HepG2 (cell line): ENCODE measurements around the gene SYNDIG1. TPM values are rescaled to one million over a fixed set of nuclear protein-coding genes. Genes with fewer than 3 reads are reported as not detected.

Experiments used
- AGO2 ChIP-seq: fragments of 200-400 bp; formaldehyde crosslinking; optimal IDR thresholded peaks from 2 replicates; pipeline ENCODE3; 2017; ENCODE audit warnings: mild to moderate bottlenecking, low read depth, low read length, moderate library complexity
- BRCA1 ChIP-seq: sonication (generic); formaldehyde crosslinking; IDR thresholded peaks from 2 replicates; pipeline ENCODE4 v1.4.0; 2020; ENCODE audit warnings: missing genetic modification reagents
- FOXA3 ChIP-seq: IDR thresholded peaks from 2 replicates; pipeline ENCODE4 v1.6.1; 2016; ENCODE audit warnings: missing genetic modification reagents, missing compliant biosample characterization
- NFATC3 ChIP-seq: sonication (generic); formaldehyde crosslinking; IDR thresholded peaks from 2 replicates; pipeline ENCODE4 v1.5.1; 2020; ENCODE audit warnings: mild to moderate bottlenecking, missing genetic modification reagents
- PAWR ChIP-seq: sonication (generic); formaldehyde crosslinking; IDR thresholded peaks from 2 replicates; pipeline ENCODE4 v1.4.0; 2020; ENCODE audit warnings: missing genetic modification reagents, mild to moderate bottlenecking, borderline replicate concordance
- ZNF253 ChIP-seq: sonication (generic); formaldehyde crosslinking; IDR thresholded peaks from 2 replicates; pipeline ENCODE4 v1.8.0; 2022; ENCODE audit warnings: mild to moderate bottlenecking, missing genetic modification reagents, borderline replicate concordance
- ZNF841 ChIP-seq: sonication (generic); formaldehyde crosslinking; IDR thresholded peaks from 2 replicates; pipeline ENCODE4 v1.8.1; 2023; ENCODE audit warnings: missing genetic modification reagents, borderline replicate concordance
- polyA plus RNA-seq, 8 experiments: library from polyadenylated mRNA; depleted of rRNA in 3 of 8; stranded (reverse) in 7 of 8; unstranded in 1 of 8; fragments of >200 nt; fragmentation: Illumina TruSeq in 4 of 8; extraction: Trizol in 4 of 8; gene quantifications; 2 replicates each; pipeline versions ENCODE4 v1.2.1 to v1.2.3, GENCODE V29; 2011 to 2016; ENCODE audit warnings: low read depth in 4 of 8, missing spikeins in 1 of 8, mixed read lengths in 1 of 8; ENCODE audit not compliant: insufficient read depth in 1 of 8
- total RNA-seq, 5 experiments: library from RNA; depleted of rRNA; stranded (reverse); fragments of >200 nt; fragmentation: Illumina TruSeq; extraction: Trizol; gene quantifications; 2 replicates each; pipeline ENCODE4 v1.2.3, GENCODE V29; 2016; ENCODE audit warnings: low read depth in 1 of 5
- TF ChIP-seq, protein P1 (sequence below): sonication (generic); formaldehyde crosslinking; IDR thresholded peaks from 2 replicates; pipeline ENCODE4 v1.4.0; 2020; ENCODE audit warnings: missing genetic modification reagents
- TF ChIP-seq, protein P2 (sequence below): sonication (generic); formaldehyde crosslinking; IDR thresholded peaks from 2 replicates; pipeline ENCODE4 v1.8.0; 2022; ENCODE audit warnings: mild to moderate bottlenecking, missing genetic modification reagents, borderline replicate concordance
- TF ChIP-seq, protein P3 (sequence below): sonication (generic); formaldehyde crosslinking; IDR thresholded peaks from 2 replicates; pipeline ENCODE4 v1.5.1; 2020; ENCODE audit warnings: missing genetic modification reagents, mild to moderate bottlenecking, borderline replicate concordance
- TF ChIP-seq, protein P4 (sequence below): sonication (generic); formaldehyde crosslinking; IDR thresholded peaks from 2 replicates; pipeline ENCODE4 v1.8.1; 2022; ENCODE audit warnings: mild to moderate bottlenecking, missing genetic modification reagents
- TF ChIP-seq, protein P5 (sequence below): sonication (generic); formaldehyde crosslinking; conservative IDR thresholded peaks from 2 replicates; pipeline ENCODE4 v1.8.0; 2022; ENCODE audit warnings: mild to moderate bottlenecking, moderate library complexity, missing genetic modification reagents
- TF ChIP-seq, protein P6 (sequence below): sonication (generic); formaldehyde crosslinking; conservative IDR thresholded peaks from 2 replicates; pipeline ENCODE4 v1.5.0; 2020; ENCODE audit warnings: missing genetic modification reagents

The SYNDIG1 gene
- total and polyA plus RNA-seq, 2 of the 13 experiments (the other 11 are each of a cell fraction or from before 2014, with no cell fraction given) = not detected

DNA sequence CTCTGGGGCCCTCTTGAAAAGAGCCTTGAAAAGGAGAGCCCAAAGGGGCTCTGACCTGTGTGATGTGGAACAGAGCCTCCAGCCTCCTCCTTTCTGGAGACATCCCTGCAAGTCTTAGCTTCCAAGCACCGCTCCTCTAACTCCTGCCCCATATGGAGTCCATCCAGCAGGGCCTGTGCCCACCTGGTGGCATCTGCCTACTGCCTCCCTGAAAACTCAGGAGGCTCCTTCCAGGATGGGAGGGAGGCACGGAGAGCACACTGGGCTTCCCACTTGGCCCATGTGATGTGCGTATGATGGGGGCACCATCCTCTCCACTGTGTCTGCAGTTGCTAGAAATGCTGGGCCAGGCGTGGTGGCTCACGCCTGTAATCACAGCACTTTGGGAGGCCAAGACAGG, 98.1 kb downstream of the SYNDIG1 start (continued):
- TF ChIP-seq, protein P1, sequence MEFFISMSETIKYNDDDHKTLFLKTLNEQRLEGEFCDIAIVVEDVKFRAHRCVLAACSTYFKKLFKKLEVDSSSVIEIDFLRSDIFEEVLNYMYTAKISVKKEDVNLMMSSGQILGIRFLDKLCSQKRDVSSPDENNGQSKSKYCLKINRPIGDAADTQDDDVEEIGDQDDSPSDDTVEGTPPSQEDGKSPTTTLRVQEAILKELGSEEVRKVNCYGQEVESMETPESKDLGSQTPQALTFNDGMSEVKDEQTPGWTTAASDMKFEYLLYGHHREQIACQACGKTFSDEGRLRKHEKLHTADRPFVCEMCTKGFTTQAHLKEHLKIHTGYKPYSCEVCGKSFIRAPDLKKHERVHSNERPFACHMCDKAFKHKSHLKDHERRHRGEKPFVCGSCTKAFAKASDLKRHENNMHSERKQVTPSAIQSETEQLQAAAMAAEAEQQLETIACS = no peak
- no peak for TF ChIP-seq ZNF253 (CRISPR knock-in tag)
- no peak for TF ChIP-seq AGO2
- TF ChIP-seq BRCA1 (CRISPR knock-in tag) = no peak
- TF ChIP-seq, protein P2, sequence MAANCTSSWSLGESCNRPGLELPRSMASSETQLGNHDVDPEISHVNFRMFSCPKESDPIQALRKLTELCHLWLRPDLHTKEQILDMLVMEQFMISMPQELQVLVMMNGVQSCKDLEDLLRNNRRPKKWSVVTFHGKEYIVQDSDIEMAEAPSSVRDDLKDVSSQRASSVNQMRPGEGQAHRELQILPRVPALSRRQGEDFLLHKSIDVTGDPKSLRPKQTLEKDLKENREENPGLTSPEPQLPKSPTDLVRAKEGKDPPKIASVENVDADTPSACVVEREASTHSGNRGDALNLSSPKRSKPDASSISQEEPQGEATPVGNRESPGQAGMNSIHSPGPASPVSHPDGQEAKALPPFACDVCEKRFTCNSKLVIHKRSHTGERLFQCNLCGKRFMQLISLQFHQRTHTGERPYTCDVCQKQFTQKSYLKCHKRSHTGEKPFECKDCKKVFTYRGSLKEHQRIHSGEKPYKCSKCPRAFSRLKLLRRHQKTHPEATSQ (CRISPR knock-in tag) = no peak
- no peak for TF ChIP-seq FOXA3 (CRISPR knock-in tag)
- no peak for TF ChIP-seq ZNF841 (CRISPR knock-in tag)
- TF ChIP-seq PAWR (CRISPR knock-in tag) = no peak
- TF ChIP-seq, protein P3, sequence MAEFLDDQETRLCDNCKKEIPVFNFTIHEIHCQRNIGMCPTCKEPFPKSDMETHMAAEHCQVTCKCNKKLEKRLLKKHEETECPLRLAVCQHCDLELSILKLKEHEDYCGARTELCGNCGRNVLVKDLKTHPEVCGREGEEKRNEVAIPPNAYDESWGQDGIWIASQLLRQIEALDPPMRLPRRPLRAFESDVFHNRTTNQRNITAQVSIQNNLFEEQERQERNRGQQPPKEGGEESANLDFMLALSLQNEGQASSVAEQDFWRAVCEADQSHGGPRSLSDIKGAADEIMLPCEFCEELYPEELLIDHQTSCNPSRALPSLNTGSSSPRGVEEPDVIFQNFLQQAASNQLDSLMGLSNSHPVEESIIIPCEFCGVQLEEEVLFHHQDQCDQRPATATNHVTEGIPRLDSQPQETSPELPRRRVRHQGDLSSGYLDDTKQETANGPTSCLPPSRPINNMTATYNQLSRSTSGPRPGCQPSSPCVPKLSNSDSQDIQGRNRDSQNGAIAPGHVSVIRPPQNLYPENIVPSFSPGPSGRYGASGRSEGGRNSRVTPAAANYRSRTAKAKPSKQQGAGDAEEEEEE (CRISPR knock-in tag) = no peak
- no peak for TF ChIP-seq NFATC3
- TF ChIP-seq, protein P4, sequence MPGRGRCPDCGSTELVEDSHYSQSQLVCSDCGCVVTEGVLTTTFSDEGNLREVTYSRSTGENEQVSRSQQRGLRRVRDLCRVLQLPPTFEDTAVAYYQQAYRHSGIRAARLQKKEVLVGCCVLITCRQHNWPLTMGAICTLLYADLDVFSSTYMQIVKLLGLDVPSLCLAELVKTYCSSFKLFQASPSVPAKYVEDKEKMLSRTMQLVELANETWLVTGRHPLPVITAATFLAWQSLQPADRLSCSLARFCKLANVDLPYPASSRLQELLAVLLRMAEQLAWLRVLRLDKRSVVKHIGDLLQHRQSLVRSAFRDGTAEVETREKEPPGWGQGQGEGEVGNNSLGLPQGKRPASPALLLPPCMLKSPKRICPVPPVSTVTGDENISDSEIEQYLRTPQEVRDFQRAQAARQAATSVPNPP (CRISPR knock-in tag) = no peak
- TF ChIP-seq, protein P5, sequence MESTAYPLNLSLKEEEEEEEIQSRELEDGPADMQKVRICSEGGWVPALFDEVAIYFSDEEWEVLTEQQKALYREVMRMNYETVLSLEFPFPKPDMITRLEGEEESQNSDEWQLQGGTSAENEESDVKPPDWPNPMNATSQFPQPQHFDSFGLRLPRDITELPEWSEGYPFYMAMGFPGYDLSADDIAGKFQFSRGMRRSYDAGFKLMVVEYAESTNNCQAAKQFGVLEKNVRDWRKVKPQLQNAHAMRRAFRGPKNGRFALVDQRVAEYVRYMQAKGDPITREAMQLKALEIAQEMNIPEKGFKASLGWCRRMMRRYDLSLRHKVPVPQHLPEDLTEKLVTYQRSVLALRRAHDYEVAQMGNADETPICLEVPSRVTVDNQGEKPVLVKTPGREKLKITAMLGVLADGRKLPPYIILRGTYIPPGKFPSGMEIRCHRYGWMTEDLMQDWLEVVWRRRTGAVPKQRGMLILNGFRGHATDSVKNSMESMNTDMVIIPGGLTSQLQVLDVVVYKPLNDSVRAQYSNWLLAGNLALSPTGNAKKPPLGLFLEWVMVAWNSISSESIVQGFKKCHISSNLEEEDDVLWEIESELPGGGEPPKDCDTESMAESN (CRISPR knock-in tag) = no peak
- TF ChIP-seq, protein P6, sequence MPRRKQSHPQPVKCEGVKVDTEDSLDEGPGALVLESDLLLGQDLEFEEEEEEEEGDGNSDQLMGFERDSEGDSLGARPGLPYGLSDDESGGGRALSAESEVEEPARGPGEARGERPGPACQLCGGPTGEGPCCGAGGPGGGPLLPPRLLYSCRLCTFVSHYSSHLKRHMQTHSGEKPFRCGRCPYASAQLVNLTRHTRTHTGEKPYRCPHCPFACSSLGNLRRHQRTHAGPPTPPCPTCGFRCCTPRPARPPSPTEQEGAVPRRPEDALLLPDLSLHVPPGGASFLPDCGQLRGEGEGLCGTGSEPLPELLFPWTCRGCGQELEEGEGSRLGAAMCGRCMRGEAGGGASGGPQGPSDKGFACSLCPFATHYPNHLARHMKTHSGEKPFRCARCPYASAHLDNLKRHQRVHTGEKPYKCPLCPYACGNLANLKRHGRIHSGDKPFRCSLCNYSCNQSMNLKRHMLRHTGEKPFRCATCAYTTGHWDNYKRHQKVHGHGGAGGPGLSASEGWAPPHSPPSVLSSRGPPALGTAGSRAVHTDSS = no peak
- TF ChIP-seq, all 625 proteins: peak for 0
